Posterior cingulate gyrus (tissue), 11 donors: ENCODE data around the gene GATC.

Source experiments
- DNase-seq, 10 donors: peaks; one replicate each; pipeline versions ENCODE4 v3.0.0 to v3.0.0-alpha.2; 2020 to 2021; ENCODE audit warnings: mixed read lengths in 3 of 10
- intact Hi-C: fragments of 100-400 bp; cut with DNase I; formaldehyde crosslinking; loops from one replicate; pipeline ENCODE4 v1.15.1; 2023

GATC gene, protein sequence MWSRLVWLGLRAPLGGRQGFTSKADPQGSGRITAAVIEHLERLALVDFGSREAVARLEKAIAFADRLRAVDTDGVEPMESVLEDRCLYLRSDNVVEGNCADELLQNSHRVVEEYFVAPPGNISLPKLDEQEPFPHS

GRCh38 chr12:120445911-120446843, at the start of gene GATC, which contains the start of gene TRIAP1:
TSS of gene GATC (plus strand) at chr12:120446444. CDS start at chr12:120446481, 37 bp downstream.
TSS of gene TRIAP1 (minus strand) at chr12:120446384. CDS start at chr12:120446372, 12 bp downstream.
- intact Hi-C loops, result no loop called here
- DNase-seq, result peak; percentile 81 to 98 (median 84)

DNA sequence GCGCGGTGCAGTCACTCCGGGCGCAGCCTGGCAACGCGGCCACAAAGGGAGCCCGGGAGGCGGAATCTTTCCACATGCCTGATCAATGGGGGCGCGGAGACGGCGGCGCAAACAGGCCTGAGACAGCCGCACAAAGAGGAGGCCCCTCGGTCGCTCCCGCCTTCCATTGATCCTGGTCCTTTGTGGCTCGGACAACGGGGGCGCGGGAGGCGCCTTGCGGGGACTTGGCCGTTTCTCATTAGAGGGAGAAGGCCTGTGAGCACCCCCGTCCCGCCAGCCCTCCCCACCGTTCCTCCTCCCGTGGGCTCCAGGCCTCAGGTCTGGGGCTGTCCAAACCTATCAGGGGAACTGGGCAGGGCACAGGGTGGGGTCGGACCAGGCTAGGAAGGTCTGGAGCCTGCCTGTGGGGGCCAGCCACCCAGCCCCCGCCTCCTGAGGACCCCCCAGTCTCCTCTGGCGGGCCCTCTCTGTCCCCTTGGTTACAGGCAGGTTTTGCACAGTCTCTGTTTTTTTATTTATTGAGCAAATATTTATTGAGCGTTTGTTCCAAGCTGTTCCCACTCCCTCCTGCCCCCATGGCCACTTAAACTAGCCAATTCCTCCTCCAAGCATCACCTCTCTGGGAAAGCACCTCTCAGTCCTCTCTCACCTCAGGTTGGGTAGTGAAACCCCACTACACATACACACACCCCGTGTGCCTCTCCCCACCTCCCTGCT, 48.3 kb upstream of the GATC start:
- DNase-seq, result peak in 9 of 10 donors; percentile 13 to 89 (median 45)
- intact Hi-C loops, result no loop called here

DNA sequence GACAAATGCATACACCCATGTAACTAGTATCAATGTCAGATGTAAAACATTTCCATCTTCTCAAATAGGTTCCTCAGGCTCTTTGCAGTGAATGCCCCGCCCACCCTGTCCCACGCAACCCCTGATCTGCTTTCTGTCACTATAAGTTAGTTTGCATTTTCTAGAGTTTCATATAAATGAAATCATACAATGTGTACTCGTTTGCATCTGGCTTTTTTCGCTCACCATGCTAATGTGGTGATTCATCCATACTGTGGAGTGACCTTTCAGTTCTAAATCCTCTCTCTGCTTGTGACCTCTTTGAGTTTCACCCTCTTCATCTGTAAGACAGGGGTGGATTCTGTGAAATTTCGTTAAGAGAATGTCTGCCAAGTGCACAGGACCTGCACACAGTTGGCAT, 46.7 kb upstream of the GATC start:
- intact Hi-C loops, result no loop called here
- peak in 1 of 10 donors; percentile 3 for DNase-seq

DNA sequence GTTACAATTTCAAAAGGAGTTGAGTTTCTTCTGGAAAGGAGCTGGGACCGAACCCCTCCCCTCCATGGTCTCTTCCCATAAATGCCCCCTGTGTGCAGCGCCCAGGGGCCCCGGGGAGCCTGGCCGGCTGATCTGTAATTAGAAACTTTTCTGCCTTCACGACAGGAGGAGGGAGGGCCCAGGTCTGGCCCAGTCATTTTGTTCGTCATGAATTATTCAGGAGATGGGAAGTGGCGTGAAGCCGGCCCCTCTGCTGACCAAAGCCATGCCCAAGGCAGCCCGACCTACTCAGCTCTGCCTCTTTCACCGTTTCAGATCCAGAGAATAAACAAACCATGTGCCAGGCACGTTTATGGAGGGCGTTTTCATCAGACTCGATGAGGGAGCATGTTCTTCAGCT, 44.0 kb upstream of the GATC start:
- intact Hi-C loops, result no loop called here
- peak in 2 of 10 donors; percentile 11 to 80 for DNase-seq

- intact Hi-C loops, result no loop called here
- no peak for DNase-seq
Observed at GRCh38 chr12:120403869-120404268, 42.4 kb upstream of the GATC start.

DNA sequence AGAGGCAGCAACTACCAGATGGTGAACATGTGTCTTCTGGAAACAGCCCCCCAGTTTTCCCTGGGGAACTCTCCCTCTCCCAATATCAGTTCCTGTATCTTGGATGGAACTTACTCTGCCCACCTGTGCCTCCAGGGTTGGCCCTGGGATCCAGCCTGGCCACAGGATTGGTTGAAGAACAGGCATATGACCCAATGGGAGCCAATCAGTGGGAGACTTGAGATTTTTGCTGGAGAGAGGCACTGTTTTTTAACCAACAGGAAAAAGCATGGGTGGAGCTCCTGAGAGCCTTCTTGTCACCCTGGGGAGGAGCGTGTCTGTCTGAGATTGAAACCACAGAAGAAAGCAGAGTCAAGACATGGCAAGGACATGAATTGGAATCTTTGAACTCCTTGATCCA, 42.0 kb upstream of the GATC start:
- peak in 1 of 10 donors; percentile 31 for DNase-seq

DNA sequence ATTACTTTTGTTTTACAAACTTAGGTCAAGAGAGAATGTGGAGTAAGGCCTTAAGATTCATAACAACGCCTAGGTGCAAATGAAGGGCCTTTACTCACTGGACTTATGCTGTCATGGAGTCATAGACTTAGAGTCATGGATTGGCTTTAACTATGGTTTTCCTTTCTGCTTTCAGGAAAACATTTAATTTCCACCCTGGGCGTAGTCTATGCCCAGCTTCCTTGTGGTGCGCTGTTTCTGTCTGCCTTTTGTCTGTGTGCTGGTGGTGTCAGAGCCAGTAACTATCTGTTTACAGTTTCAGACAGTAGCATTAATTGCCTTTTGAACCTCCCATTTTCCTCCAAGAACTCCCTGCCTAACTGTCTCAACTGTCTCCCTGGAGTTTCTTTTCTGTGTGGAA, 40.2 kb upstream of the GATC start:
- intact Hi-C loops, result no loop called here
- DNase-seq, result peak in 1 of 10 donors; percentile 4

More for the DNA sequence above, 42.0 kb upstream of the GATC start:
- intact Hi-C loops, result no loop called here

DNA sequence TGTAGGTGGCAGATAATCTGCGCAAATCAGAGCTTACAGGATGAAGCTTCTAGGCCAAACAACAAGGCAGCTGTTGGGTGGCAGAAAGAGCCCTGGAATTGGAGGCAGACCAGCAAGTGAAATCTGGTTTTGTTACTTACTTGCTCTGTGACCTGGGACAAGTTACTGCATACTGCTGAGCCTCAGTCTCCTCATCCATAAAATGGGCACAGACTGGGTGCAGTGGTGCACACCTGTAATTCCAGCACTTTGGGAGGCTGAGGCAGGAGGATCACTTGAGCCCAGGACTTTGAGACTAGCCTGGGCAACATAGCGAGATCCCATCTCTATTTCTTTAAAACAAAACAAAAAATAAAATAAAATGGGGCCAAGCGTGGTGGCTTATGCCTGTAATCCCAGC, 39.7 kb upstream of the GATC start:
- DNase-seq, result peak in 1 of 10 donors; percentile 3
- intact Hi-C loops, result no loop called here

- intact Hi-C loops, result no loop called here
Observed at GRCh38 chr12:120408771-120409170, 37.5 kb upstream of the GATC start.

GRCh38 chr12:120412421-120412820, 33.8 kb upstream of the GATC start:
- DNase-seq, result no peak
- intact Hi-C loops, result no loop called here

More at GRCh38 chr12:120408771-120409170, 37.5 kb upstream of the GATC start:
- DNase-seq, result peak in 1 of 10 donors; percentile 62

- intact Hi-C loops, result no loop called here
- DNase-seq, result peak in 7 of 10 donors; percentile 11 to 82 (median 36)
Observed at GRCh38 chr12:120413901-120414695, 32.1 kb upstream of the GATC start.

DNA sequence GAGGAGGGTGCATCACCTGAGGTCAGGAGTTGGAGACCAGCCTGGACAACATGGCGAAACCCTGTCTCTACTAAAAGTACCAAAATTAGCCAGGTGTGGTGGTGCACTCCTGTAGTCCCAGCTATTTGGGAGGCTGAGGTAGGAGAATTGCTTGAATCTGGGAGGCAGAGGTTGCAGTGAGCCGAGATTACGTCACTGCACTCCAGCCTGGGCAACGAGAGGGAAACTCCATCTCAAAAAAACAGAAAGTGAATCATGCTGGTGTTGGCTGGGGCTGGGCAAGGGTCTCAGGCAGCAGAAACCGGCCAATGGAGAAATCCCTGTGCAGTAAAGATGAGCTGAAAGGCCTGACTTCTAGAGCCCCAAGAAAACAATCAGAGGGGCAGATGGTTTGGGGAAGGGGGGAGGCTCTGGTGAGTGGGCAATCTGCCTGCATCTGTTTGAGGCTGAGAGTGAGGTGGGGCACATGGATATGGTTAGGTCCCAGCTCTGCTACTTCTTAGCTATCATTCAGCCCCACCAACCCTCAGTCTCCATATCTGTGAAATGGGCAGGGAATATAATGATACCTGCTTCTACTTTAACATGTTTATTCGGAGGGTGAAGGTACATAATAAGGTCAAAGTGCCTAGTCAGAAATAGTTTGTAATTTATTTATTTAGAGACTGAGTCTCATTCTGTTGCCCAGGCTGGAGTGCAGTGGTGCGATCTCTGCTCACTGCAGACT, 29.6 kb upstream of the GATC start:
- DNase-seq, result peak in 1 of 10 donors; percentile 15
- intact Hi-C loops, result no loop called here

GRCh38 chr12:120417917-120418580, 28.2 kb upstream of the GATC start:
- DNase-seq, result no peak
- intact Hi-C loops, result no loop called here

- intact Hi-C loops, result no loop called here
- peak in 1 of 10 donors; percentile 9 for DNase-seq
Observed at GRCh38 chr12:120421701-120422100, 24.5 kb upstream of the GATC start.

- no peak for DNase-seq
- intact Hi-C loops, result no loop called here
Observed at GRCh38 chr12:120422892-120423456, 23.3 kb upstream of the GATC start.

DNA sequence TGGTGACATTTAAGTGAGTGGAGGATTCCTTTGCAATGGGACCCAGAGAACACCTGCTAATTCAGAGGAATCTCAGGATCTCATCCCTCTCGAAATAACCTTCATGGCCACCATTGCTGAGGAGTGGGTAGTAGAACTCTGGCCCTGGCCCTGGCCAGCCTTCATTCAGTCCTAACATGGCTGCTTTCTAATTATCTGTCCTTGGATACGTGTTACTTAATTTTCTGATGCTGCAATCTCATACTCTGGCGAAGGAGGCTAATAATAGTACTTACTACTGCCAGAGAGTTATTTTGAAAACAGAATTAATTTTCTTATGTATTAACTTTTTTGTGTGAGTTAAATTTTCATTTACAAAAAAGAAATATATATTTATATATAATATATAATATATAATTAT, 20.4 kb upstream of the GATC start:
- intact Hi-C loops, result no loop called here
- peak in 1 of 10 donors; percentile 1 for DNase-seq

- intact Hi-C loops, result no loop called here
- DNase-seq, result peak in 1 of 10 donors; percentile 33
Observed at GRCh38 chr12:120428597-120429229, 17.5 kb upstream of the GATC start.

DNA sequence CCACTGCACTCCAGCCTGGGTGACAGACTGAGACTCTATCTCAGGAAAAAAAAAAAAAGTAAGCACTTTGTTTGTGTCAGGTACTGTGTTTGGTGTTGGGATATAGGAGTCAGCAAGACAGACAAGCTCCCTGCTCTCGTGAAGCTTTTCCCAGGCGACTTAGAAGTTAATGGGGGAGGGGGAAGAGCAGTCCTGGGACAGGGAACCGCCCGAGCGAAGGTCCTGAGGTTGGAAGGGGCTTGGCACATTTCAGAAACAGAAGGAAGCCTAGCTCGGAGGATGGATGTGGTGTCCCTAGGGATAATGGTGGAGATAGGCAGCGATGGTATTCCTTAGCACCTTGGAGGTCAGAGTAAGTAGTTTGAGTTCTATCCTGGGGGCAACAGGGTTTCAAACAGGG, 16.9 kb upstream of the GATC start:
- intact Hi-C loops, result no loop called here

More for the DNA sequence above, 16.9 kb upstream of the GATC start:
- peak in 1 of 10 donors; percentile 2 for DNase-seq
